HG03196 (cell line): ENCODE measurements around the gene PHACTR1.
"Not testable (repeated sequence)": the region's sequence is repeated elsewhere in the genome, so short reads cannot be mapped to it uniquely, and the experiment has no call there.

Experiments
- ATAC-seq: cut with Tn5 transposase; IDR thresholded peaks from one replicate; pipeline ENCODE4 v1.9.1; 2021; ENCODE audit not compliant: unreplicated experiment

Gene PHACTR1

DNA sequence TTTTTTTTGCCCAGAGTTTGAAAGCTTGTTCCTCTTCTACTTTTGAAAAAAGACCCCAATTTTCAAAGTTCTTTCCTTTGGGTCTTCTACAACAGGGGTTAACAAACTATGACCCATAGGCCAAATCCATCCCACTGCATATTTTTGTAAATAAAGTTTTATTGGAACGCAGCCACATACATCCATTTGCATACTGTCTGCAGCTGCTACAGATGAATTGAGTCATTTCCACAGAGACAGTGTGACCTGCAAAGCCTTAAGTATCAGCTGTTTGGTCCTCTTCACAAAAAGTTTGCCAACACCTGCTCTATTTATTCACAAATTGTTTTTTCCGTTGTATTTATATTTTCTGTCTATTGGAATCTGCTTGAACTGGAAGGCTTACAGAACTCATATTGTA, 422.6 kb downstream of the PHACTR1 start:
- no peak for ATAC-seq

DNA sequence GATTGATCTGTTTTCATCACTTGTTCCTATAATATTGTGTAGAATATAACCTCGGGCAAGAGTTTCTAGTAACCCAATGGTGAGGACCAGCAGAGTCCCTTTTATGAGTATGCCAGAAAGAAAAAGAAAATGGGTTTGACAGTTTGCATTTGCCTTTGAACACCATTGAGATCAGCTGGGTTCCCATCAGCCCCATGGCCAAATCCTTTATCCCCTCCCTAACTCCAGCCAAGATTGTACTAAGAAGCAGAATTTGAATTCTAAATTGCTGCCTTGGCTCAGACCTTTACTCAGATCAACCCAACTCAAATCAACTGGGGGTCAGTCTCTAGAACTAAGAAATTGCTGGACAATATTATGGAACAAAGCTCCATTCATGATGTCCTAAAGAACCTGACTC, 424.4 kb downstream of the PHACTR1 start:
- ATAC-seq: no peak

DNA sequence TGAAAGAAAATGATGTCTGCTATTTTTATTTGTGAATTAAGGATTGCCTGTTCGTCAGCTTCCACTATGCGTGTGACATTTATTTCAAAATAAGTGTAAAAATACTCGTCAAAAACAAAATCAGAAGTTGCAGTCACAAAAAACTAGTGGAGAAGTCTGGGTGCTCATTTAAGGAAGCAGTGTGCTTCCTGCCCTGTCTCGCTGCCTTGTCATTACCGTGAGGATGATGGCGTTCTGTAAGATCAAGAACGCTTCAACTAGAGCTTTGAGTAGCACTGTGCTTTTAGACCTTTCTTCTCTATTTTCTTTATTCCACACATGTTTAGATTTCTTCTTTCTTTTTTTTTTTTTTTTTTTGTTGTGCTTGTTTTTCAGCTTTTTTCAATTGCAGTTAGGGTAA, 424.8 kb downstream of the PHACTR1 start:
- ATAC-seq: no peak

DNA sequence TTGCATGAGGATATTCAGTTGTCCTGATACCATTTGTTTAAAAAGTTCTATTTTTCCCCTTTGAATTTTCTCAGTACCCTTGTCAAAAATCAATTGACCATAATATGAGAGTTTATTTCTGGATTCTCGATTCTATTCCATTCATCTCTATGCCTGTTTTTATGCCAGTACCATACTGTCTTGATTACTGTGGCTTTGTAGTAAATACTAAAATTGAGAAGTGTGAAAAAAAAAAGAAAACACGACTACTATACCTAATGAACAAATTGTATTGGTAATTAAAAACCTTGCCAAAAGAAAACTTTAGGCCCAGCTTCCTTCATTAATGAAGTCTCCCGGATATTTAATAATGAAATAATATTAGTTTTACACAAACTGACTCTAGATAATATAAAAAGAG, 426.0 kb downstream of the PHACTR1 start:
- no peak for ATAC-seq

DNA sequence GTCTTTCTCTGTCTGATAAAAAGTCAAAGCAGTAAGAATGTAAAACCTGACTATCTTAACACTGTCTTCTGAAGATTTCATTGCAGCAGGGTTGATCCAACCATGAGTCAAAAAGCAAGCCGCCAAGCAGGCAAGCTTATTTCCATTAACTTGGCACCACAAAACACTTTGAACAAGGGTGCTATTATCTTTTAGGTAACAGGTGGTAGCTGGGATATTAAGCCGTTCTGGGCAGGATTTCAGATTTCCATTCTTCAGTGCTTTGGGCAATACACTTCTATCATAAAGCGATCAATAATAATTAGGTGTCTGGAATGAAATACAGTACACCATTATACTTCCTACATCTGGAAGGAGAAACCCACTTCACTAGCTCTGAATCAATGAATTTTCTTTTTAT, 429.9 kb downstream of the PHACTR1 start:
- ATAC-seq: no peak

DNA sequence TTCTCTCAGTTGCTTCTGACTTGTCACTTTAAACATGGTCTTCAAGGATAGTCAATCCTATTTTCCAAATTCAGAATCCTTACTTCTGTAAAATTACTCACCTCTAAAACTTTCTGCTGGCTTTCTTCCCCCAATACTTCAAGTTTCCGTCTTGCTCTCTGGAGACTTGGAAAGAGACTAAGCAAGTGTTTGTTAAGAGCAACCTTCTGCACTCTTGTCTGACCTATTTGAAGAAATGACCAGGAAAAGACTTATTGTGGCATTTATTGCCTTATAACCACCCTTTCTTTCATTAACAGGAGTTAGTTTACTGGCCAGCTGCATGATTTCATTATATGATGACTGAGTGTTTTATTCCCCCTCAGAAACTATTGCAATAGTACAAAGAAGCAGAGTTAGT, 430.8 kb downstream of the PHACTR1 start:
- no peak for ATAC-seq

DNA sequence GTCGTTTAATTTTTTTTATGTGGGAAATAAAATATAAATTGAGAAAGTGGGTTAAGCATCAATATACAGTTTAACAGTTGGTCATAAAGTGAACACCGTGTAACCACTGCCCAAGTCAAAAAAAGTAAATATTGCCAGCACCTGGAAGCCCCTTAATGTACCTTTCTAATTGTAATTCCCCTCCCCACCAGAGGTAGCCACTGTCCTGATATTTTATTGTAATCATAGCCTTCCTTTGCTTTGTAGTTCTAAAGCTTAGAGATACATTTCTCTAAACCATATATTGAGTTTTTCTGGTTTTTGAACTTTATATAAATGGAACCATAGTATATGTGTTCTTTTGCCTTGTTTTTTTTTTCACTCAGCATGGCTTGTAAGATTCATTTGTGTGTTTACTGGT, 431.2 kb downstream of the PHACTR1 start:
- ATAC-seq: no peak

DNA sequence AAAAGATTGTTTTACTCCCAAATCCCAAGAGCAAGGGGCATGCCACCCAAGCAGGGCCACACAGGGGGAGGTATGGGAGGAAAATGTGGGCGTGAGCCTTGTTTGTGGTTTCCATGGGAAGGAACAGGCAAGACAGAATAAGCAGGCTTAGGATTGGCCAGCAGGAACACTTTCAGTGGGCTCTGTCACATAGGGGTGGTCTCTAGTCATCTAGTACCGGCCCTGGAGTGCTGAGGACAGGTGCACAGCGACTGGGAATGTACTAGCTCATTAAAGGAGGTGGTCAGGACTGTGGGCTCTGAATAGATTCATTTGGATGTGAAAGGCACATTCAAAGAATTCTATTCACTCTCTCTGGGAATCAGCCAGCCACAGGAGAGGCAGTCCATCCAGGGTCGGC, 436.2 kb downstream of the PHACTR1 start:
- ATAC-seq: no peak

DNA sequence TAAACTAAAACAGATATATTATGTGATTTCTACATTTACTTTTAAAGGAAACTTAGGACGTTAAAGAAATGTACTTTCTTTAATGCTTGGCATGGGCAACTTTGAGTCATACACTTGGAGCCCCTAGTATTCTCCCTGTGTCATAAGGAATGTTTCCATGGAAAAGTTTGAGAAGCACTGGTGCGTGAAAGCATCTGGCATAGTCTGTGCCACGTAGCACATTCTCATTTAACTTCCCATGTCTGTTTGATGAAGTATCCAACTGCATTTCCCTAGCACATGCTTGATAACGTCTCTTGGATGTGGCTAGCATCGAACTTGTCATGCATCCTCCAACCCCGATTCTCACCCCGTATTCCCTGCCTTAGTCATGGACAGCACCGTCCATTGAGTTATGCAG, 439.8 kb downstream of the PHACTR1 start:
- ATAC-seq: no peak

DNA sequence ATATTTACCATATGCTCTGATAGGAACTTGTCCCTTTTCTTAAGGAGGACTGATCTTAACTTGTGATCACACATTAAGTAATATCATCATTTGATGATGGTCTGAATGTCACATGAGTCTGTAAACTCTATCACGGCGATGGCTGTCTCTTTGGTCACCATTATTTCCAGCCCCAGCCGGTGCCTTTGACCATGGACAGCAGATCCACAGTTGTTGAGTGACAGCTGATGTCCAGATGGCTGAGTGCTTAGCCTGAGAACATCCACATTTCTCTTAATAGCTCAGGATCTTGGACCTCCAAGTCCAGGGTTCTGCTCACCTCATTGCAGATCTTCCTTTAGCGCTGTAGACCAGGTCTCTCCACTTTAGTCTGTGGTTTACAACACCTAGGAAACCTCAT, 440.7 kb downstream of the PHACTR1 start:
- ATAC-seq: no peak

DNA sequence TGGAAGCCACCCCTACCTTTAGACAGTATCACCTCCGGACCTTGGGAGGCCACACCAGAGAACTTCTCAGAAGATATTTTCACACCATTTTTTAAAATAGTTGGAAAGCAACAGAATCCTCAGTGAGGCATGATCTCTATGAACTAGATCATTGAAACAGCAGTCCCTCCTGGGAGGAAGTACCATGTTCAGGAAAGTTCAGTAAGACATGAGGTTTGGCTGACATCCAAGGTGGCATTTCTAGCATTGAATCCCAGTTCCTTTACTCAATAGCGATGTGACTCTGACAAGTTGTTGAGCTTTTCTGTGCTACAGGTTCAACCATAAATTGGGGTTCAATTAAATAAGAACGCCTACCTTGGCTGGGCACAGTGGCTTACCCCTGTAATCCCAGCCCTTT, 442.7 kb downstream of the PHACTR1 start:
- no peak for ATAC-seq

DNA sequence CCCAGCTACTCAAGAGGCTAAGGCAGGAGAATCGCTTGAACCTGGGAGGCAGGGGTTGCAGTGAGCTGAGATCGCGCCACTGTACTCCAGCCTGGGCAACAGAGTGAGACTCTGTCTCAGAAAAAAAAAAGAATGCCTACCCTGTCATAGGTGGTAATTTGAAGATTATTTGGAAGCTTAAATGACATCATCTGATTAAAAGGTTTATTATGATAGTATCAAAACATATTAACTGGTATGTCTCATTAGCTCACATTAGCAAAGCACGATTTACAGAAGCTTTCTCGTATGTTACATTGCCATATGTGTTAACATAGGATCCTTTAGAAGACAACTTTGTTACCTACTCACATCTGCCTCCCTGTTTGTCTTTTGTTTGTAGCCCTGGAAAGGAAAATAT, 443.3 kb downstream of the PHACTR1 start:
- not testable (repeated sequence) for ATAC-seq

DNA sequence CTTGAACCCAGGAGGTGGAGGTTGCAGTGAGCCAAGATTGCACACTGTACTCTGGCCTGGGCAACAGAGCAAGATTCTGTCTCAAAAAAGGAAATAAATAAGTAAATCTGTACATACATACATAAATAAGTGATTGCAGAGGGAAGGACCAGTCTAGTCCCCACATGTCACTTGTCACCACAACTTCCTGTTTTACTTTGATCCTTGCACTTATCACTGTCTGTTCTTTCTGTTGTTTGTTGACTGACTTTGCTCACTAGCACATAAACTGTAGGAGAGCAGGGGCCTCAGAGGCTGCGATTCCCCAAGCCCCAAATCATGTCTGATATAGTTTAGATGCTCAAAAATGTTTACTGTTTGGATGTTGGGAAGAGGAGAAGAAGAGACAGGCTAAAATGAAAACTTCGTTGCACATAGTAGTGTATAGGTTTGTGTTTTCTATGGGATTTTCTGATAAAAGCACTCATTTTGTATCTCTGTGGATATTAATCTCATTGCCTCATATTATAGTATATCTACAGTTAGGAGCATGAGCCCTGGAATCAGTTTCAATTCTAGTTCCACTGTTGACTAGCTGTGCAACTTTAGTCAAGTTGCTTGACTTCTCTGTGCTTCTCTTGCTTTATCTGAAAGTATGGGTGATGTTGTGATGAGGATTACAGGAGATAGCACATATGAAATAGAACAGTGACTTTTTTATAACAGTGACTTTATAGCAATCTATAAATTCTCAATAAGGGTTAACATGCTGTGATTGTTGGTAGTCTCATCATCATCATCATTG, 446.8 kb downstream of the PHACTR1 start:
- ATAC-seq: no peak

DNA sequence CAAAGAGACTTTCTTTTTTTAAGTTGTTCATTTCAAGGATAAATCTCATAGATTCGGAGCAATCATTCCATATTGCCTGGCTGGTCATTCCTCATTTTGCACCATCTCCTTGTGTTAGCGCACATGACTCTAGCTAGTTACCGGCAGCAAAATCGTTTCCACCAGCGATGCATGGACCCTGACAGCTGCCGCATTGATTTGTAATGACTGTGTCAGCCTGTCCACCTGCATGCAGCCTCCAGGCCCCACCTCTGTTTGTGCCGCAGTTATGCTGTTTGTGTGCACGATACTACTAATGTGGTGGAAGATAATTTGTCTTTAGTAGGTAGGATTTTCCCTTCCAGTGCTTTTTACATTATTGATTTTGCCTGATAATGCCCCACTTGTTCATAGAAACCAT, 447.7 kb downstream of the PHACTR1 start:
- no peak for ATAC-seq

DNA sequence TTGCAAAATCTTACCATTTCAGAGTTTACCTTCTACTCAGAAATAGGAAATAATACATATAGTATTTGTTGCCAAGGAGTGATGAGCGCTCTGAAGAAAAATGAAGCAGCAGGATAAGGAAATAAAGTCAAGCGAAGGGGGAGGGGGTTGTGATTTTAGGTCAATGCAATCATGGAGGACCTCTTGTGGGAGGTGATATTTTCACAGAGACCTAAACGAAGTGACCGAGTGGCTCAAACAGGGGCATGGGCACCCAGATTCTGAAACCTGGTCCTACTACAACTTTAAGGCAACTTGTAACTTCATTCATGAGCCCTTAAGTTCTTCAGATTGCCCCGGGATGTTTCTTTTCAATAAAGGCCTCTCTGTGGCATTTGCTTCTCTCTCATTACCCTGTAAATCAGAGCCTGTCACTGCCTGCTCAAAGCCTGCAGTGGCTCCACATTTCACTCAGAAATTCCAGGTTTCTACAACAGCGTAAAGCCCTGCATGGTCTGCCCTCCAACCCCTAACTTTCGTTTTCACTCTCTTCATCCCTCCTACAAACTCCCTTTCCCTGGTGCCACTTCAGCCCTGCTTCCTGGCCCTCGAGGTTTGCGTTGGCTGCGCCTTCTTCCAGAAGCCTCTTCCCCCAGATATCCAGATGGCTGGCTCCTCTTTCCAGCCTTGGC, 449.1 kb downstream of the PHACTR1 start:
- no peak for ATAC-seq

DNA sequence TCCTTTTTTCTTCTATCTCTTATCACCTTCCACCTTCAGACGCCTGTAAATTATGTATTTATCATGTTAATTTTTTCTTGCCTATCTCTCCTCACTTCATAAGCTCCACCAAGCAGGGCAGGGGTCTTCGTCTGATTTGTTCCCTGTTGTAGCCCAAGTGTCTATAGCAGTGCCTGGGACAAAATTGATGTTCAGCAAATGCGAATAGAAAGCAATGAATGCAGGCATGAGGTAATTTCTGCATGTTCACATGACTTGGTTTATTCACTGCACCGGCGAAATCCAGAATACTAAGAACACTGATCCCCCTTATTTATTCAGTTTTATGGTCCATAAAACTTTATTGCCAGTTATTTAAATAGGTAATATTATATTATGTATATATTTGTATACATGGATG, 449.7 kb downstream of the PHACTR1 start:
- no peak for ATAC-seq

DNA sequence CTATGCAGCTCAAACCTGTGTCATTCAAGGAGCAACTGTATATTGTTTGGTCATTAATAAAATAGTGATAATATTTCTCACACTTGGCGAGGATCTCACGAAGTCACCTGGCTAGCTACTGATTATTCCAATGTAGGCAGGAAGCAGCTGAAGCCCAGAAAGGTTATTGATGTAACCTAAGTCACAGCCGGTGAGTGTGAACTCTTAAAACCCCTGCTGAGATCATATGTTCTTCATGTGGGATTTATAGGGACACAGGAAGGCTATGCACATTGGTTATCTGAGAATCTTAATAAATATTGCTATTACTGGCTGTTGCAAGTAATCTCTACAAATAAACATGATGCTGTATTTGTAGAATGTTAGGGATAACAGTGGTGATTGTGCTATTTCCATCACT, 450.3 kb downstream of the PHACTR1 start:
- no peak for ATAC-seq

DNA sequence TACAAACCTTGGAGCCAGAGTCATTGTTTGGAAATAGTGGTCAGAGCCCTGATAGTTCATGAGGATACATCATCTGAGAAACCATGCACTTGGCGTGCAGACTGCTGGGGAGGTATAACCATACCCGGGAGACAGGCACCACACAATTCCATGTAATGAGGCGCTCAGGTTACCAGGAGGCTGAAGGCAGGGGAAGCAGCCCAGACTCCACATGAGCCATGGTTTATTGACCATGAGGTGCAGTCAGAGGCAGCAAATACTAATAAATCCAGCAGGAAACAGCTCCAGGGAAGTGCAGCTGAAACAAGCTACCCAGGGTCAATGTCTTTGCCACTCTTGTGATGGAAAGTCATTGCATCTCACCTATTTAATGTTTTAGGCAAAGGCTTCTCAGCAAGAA, 455.7 kb downstream of the PHACTR1 start:
- ATAC-seq: no peak

DNA sequence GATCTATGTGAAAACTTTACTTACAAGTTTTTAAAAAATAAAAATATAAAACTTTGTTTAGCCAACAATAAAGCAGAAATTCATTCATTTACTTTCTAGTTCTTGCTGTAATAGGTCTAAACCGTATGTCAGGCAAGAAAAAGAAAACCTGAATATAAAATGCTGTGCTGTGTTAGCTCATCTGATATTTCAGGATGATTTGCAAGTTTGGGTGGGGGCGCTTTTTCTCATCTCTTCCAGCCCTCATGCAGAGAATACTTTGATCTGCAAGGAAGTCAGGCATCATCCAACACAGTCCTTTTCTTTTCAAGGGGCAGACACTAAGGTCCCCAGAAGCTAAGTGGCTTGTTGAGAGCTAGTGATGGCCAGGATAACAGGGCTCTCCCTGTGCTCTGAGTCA, 458.5 kb downstream of the PHACTR1 start:
- no peak for ATAC-seq

DNA sequence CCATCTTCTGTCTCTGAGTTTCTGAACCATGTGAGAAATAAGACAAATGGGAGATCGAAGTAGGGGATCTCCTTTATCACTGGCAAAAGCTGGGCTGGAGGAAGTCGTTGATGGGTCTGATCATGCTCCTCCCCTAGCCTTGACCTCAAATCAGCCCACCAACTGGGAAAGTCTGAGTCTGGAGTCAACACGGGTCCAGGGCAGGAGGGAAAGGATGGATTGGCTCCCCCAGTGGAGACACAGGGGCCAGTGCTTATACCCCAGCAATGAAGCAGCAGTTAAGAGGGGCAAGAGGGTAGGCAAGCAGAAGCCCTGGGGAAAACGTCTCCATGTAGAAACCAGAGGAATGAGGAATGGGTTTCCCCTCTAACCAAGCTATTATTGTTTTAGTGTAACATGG, 459.2 kb downstream of the PHACTR1 start:
- no peak for ATAC-seq

DNA sequence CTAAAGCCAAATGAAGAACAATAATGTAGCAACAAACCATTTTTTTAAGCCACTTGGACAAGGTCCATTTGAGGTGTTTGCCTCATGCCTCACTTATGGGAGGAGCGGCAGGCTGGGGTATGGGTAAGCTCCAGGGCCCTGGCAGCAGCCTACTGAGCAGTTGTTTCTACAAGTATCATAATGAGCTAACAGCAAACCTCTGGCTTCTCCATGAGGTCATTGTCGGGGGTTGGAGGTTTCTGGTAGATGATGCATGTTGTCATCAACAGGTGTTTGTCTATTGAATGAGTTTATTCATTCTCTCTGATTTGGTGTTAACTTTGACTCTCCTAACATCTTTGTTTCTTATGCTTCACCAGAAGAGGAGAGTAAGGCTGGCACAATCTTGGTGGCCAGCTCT, 461.1 kb downstream of the PHACTR1 start:
- ATAC-seq: no peak

DNA sequence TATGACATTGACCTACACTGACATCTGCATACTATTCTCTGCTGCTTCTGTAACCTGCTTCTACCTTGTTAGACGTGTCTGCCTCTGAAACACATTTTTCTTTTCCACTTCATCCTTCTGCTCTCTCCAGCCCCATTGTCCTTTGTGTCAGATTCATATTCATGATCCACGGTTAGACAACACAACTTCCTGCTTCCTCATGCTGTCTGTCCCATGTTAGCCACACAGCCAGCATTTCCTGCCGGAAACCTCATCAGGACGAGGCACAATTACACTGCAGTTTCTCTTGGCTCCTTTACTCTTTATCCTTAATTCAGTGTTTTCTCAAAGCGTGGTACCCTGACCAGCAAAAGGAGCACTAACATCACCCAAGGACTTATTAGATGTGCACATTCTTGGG, 461.5 kb downstream of the PHACTR1 start:
- ATAC-seq: no peak

DNA sequence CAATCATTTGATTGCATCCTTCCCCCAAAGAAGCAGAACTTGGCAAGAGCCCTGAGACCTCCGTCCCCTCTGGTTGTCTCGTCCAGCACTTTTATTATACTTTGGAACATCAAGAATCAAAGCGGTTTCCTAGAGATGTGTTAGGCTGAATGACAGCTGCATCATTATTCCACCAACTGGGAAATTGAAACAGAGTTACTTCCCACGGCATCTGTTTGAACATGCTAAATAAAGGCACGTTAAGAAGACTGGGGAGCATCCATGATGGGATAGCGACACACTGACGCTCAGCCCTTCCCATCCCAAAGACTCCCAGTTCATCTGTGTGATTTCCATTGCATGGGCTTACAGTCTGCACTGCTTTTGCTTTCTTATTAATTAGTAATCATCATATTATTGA, 464.0 kb downstream of the PHACTR1 start:
- ATAC-seq: no peak
